GM12878 (cell line): ENCODE results near the gene TPP2. TPM values are rescaled to one million over a fixed set of nuclear protein-coding genes. Genes with fewer than 3 reads are reported as not detected.
A peak's percentile ranks its signal among the peaks of the same experiment; 100 is the strongest.

Experiments
- ATAC-seq: fragments of 200-7000 bp; cut with Tn5 transposase; 3 replicates; pipeline ENCODE4 v1.9.1; 2020; ENCODE audit warnings: mild to moderate bottlenecking, moderate library complexity
- BruUV-seq: library from RNA; stranded (reverse); fragments of 400-500 nt; replicated peaks from 2 replicates; lab custom pipeline; 2021; lab: Mats Ljungman, UMichigan
- CTCF ChIA-PET: fragments of 300-600 bp; sonication (Branson Sonifier 250); formaldehyde crosslinking; extraction: SDS; loops from one replicate; lab custom pipeline; 2021; ENCODE audit warnings: inconsistent platforms; lab: Yijun Ruan, JAX
- POLR2A ChIA-PET: fragments of 350-600 bp; formaldehyde crosslinking; extraction: SDS; loops from one replicate; lab custom pipeline; 2021; ENCODE audit warnings: inconsistent platforms; lab: Charles Lee
- RAD21 ChIA-PET: fragments of 300-600 bp; sonication (Branson Sonifier 250); formaldehyde crosslinking; loops from one replicate; lab custom pipeline; 2023; ENCODE audit warnings: antibody characterized with exemption; ENCODE audit not compliant: unreplicated experiment; lab: Charles Lee
- SMC1A ChIA-PET: fragments of 300-600 bp; sonication (Branson Sonifier 250); formaldehyde crosslinking; loops from one replicate; lab custom pipeline; 2023; ENCODE audit not compliant: unreplicated experiment, uncharacterized antibody; lab: Charles Lee
- DNase-seq: peaks from one replicate; pipeline ENCODE4 v3.0.0-alpha.2; 2011; ENCODE audit warnings: low read depth, low spot score
- FAIRE-seq: peaks from 3 replicates; lab custom pipeline; 2011; peaks lifted over from hg19 to GRCh38; lab: Jason Lieb, UNC
- H2AFZ ChIP-seq: 2 replicates; pipeline ENCODE4 v1.6.0; 2011; ENCODE audit warnings: low read depth, low read length, control low read depth; ENCODE audit not compliant: control insufficient read depth
- H3K27ac ChIP-seq: 2 replicates; pipeline ENCODE4 v1.5.1; 2011; ENCODE audit warnings: control low read depth; ENCODE audit not compliant: control insufficient read depth, insufficient read depth
- H3K27me3 ChIP-seq, 2 experiments: replicated peaks in 1 of 2; 2 replicates each; pipeline versions ENCODE4 v1.6.0 to v1.6.1; 2011; ENCODE audit warnings: low read length in 1 of 2; ENCODE audit not compliant: control insufficient read depth in 2 of 2, insufficient read depth in 2 of 2
- H3K36me3 ChIP-seq, 2 experiments: 2 replicates each; pipeline ENCODE4 v1.5.1; 2011; ENCODE audit warnings: low read length in 1 of 2; ENCODE audit not compliant: control insufficient read depth in 2 of 2, insufficient read depth in 2 of 2
- H3K4me1 ChIP-seq: 2 replicates; pipeline ENCODE4 v1.6.1; 2011; ENCODE audit warnings: mild to moderate bottlenecking, low read length, moderate library complexity, mixed read lengths; ENCODE audit not compliant: control insufficient read depth, insufficient read depth
- H3K4me2 ChIP-seq: 2 replicates; pipeline ENCODE4 v1.6.0; 2011; ENCODE audit warnings: control low read depth; ENCODE audit not compliant: control insufficient read depth, insufficient read depth
- H3K4me3 ChIP-seq: fragments of 200-600 bp; sonication (generic); 2 replicates; pipeline ENCODE4 v1.5.1; 2016
- H3K79me2 ChIP-seq: 2 replicates; pipeline ENCODE4 v1.6.0; 2011; ENCODE audit warnings: low read length; ENCODE audit not compliant: control insufficient read depth, insufficient read depth
- H3K9ac ChIP-seq: 2 replicates; pipeline ENCODE4 v1.8.0; 2011; ENCODE audit warnings: low read length, control low read depth, mixed read lengths; ENCODE audit not compliant: control insufficient read depth, insufficient read depth
- H3K9me3 ChIP-seq: replicated peaks from 3 replicates; pipeline ENCODE4 v1.5.1; 2011; ENCODE audit warnings: mild to moderate bottlenecking, low read length; ENCODE audit not compliant: control insufficient read depth, insufficient read depth
- H4K20me1 ChIP-seq: 2 replicates; pipeline ENCODE4 v1.6.0; 2011; ENCODE audit not compliant: control insufficient read depth, insufficient read depth
- BHLHE40 ChIP-seq, 2 experiments: fragments of 450-650 bp in 1 of 2; IDR thresholded peaks; 2 replicates each; pipeline ENCODE4 v1.6.1; 2011 to 2017; ENCODE audit warnings: low read depth in 2 of 2, borderline replicate concordance in 1 of 2, improper control_type of control experiment in 1 of 2, low read length in 1 of 2, mild to moderate bottlenecking in 1 of 2
- ESRRA ChIP-seq: IDR thresholded peaks from 2 replicates; pipeline ENCODE4 v1.6.1; 2012; ENCODE audit warnings: mild to moderate bottlenecking, low read length, improper control_type of control experiment
- SKIL ChIP-seq: fragments of 450-650 bp; IDR thresholded peaks from 2 replicates; pipeline ENCODE4 v1.6.1; 2017; ENCODE audit warnings: mild to moderate bottlenecking, low read depth, inconsistent platforms; ENCODE audit not compliant: poor library complexity, severe bottlenecking
- TCF7 ChIP-seq: IDR thresholded peaks from 2 replicates; pipeline ENCODE4 v1.6.1; 2014; ENCODE audit warnings: antibody characterized with exemption, borderline replicate concordance
- YY1 ChIP-seq: IDR thresholded peaks from 2 replicates; pipeline ENCODE4 v1.6.1; 2011; ENCODE audit warnings: low read depth, mild to moderate bottlenecking, low read length
- WGBS: methylation state at CpG from one replicate; pipeline ENCODE4 v1.1.6; 2016; ENCODE audit warnings: low lambda C conversion rate; ENCODE audit not compliant: insufficient replicate concordance, insufficient coverage; ENCODE audit errors: missing lambda C conversion rate; 5-methylcytosine and 5-hydroxymethylcytosine counted together
- in situ Hi-C: fragments of 300-500 bp; cut with MboI; formaldehyde crosslinking; loops from 9 replicates; pipeline ENCODE4 v1.14.3; 2018; ENCODE audit warnings: mixed read lengths
- intact Hi-C: fragments of 100-400 bp; cut with micrococcal nuclease; formaldehyde crosslinking; loops from one replicate; pipeline ENCODE4 v1.14.2; 2022; ENCODE audit not compliant: unreplicated experiment
- polyA plus RNA-seq, 11 experiments: library from polyadenylated mRNA; depleted of rRNA in 4 of 11; unstranded in 6 of 11; stranded (reverse) in 5 of 11; fragments of >200 nt; fragmentation: Nextera tagmentation in 4 of 11; fragmentation: Illumina TruSeq in 1 of 11; extraction: Ambion mirVana in 4 of 11; extraction: Trizol in 1 of 11; gene quantifications; 1 replicate in 1 of 11; 2 replicates in 10 of 11; pipeline versions ENCODE4 v1.2.1 to v1.2.3, GENCODE V29; 2011 to 2016; ENCODE audit warnings: inconsistent platforms in 2 of 11, missing spikeins in 2 of 11, low read depth in 1 of 11
- total RNA-seq, 4 experiments: library from RNA; depleted of rRNA in 3 of 4; stranded (reverse); fragments of >200 nt in 3 of 4; fragmentation: Illumina TruSeq in 1 of 4; extraction: Trizol in 1 of 4; gene quantifications; 2 replicates each; pipeline versions ENCODE4 v1.2.1 to v1.2.3, GENCODE V29; 2013 to 2021
- TF ChIP-seq, protein P1 (sequence below): IDR thresholded peaks from 2 replicates; pipeline ENCODE4 v1.6.1; 2012; ENCODE audit warnings: improper control_type of control experiment, low read depth, low read length; ENCODE audit not compliant: insufficient replicate concordance

TPP2 gene
- total and polyA plus RNA-seq, 10 of the 15 experiments (the other 5 are each of a cell fraction or from before 2014, with no cell fraction given) = 18.4 to 82.3 (median 55.4) TPM

GRCh38 chr13:102686024-102686423 lies 89.2 kb downstream of the TPP2 start:
- CTCF ChIA-PET = no interaction called here

GRCh38 chr13:102687520-102687919 lies 90.7 kb downstream of the TPP2 start:
- no TSS peak for BruUV-seq
- Histone ChIP-seq H3K9ac (no peak overlapping the region), H3K9me3 (no peaks in the 10 kb centered on the region), H3K36me3 (no peaks in the 10 kb centered on the region), H3K4me3 (no peak overlapping the region), H3K27me3 (no peaks in the 10 kb centered on the region; a peak in 1 of 4 replicates), H3K79me2 (no peaks in the 10 kb centered on the region), H3K4me2 (no peak overlapping the region), H2AFZ (no peak overlapping the region), H3K4me1 (no peaks in the 10 kb centered on the region), H3K27ac (no peak overlapping the region), H4K20me1 (no peaks in the 10 kb centered on the region)
- WGBS = 74% methylated on average over 7 of the region's 7 CpGs
- DNase-seq (no peak), FAIRE-seq (no peak), ATAC-seq (no peak)
- in situ Hi-C loops = no loop called here
- ChIA-PET RAD21 (interaction anchor here (1.0 kb wide), 1 partner anchor 93 kb away, joined by 3 read pairs; no protein-coding TSS in a partner anchor), SMC1A (no interaction called here), CTCF (no interaction called here), POLR2A (no interaction called here)
- intact Hi-C loops = no loop called here
- TF ChIP-seq SKIL (no peak), BHLHE40 (IDR thresholded peaks at IDR 0.05; ENCODE audit: borderline replicate concordance in 1 of 2, low read depth in 2 of 2, low read length in 1 of 2) (no peak), YY1 (no peak)
- TF ChIP-seq, protein P1, sequence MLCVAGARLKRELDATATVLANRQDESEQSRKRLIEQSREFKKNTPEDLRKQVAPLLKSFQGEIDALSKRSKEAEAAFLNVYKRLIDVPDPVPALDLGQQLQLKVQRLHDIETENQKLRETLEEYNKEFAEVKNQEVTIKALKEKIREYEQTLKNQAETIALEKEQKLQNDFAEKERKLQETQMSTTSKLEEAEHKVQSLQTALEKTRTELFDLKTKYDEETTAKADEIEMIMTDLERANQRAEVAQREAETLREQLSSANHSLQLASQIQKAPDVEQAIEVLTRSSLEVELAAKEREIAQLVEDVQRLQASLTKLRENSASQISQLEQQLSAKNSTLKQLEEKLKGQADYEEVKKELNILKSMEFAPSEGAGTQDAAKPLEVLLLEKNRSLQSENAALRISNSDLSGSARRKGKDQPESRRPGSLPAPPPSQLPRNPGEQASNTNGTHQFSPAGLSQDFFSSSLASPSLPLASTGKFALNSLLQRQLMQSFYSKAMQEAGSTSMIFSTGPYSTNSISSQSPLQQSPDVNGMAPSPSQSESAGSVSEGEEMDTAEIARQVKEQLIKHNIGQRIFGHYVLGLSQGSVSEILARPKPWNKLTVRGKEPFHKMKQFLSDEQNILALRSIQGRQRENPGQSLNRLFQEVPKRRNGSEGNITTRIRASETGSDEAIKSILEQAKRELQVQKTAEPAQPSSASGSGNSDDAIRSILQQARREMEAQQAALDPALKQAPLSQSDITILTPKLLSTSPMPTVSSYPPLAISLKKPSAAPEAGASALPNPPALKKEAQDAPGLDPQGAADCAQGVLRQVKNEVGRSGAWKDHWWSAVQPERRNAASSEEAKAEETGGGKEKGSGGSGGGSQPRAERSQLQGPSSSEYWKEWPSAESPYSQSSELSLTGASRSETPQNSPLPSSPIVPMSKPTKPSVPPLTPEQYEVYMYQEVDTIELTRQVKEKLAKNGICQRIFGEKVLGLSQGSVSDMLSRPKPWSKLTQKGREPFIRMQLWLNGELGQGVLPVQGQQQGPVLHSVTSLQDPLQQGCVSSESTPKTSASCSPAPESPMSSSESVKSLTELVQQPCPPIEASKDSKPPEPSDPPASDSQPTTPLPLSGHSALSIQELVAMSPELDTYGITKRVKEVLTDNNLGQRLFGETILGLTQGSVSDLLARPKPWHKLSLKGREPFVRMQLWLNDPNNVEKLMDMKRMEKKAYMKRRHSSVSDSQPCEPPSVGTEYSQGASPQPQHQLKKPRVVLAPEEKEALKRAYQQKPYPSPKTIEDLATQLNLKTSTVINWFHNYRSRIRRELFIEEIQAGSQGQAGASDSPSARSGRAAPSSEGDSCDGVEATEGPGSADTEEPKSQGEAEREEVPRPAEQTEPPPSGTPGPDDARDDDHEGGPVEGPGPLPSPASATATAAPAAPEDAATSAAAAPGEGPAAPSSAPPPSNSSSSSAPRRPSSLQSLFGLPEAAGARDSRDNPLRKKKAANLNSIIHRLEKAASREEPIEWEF = no peak

More at GRCh38 chr13:102686024-102686423, 89.2 kb downstream of the TPP2 start:
- Histone ChIP-seq H3K4me2 (no peak overlapping the region), H3K36me3 (no peaks in the 10 kb centered on the region), H2AFZ (no peak overlapping the region), H3K9me3 (no peaks in the 10 kb centered on the region), H3K27me3 (no peaks in the 10 kb centered on the region), H3K27ac (no peak overlapping the region), H3K9ac (no peak overlapping the region), H4K20me1 (no peaks in the 10 kb centered on the region), H3K4me3 (no peak overlapping the region), H3K4me1 (no peaks in the 10 kb centered on the region), H3K79me2 (no peaks in the 10 kb centered on the region)
- intact Hi-C loops = no loop called here
- DNase-seq (no peak), ATAC-seq (peak; percentile 33; the same call in 2 of the 3 replicates), FAIRE-seq (no peak)
- RAD21 ChIA-PET = no interaction called here
- WGBS = 69% methylated on average over 3 of the region's 3 CpGs
- in situ Hi-C loops = no loop called here
- no TSS peak for BruUV-seq
- SMC1A ChIA-PET = interaction anchor here (1.4 kb wide), 1 partner anchor 114 kb away, joined by 4 read pairs; no protein-coding TSS in a partner anchor
- TF ChIP-seq TCF7 (0 out of 2 replicates have a peak, but pooled peaks have one; percentile 34), ESRRA (no peak)
- POLR2A ChIA-PET = no interaction called here
